Posterior cingulate gyrus (tissue), 11 donors: Measurements from ENCODE around the gene SIX4.

ENCODE experiments used
- DNase-seq, 10 donors: peaks; one replicate each; pipeline versions ENCODE4 v3.0.0 to v3.0.0-alpha.2; 2020 to 2021; ENCODE audit warnings: mixed read lengths in 3 of 10
- intact Hi-C: fragments of 100-400 bp; cut with DNase I; formaldehyde crosslinking; loops from one replicate; pipeline ENCODE4 v1.15.1; 2023

Gene SIX4

GRCh38 chr14:60722357-60723115, 1.6 kb downstream of the SIX4 start:
- intact Hi-C loops: no loop called here
- peak in 6 of 10 donors; percentile 4 to 81 (median 42) for DNase-seq

GRCh38 chr14:60722107-60722356, 2.1 kb downstream of the SIX4 start:
- intact Hi-C loops: no loop called here
- DNase-seq: no peak

- intact Hi-C loops: no loop called here
- DNase-seq: peak; percentile 14 to 90 (median 32)
Measured at GRCh38 chr14:60721326-60722106, 2.6 kb downstream of the SIX4 start.

DNA sequence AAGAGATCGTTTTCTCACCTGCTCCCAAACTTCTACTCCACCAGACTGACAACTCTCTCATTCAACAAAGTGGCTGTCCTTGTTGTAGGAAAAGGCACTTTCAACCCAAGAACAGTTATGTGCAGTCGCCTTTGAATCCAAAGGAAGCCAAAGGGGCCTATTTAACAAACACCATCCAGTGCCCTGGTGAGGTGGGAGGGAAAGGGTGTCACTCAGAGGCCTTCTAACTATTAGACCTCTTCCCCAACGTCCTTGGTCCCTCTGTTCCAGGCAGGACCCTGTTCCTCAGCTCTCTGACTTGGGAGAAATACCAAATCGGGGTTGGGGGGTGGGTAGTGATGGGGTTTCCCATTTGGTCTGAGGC, 3.2 kb downstream of the SIX4 start:
- no peak for DNase-seq
- intact Hi-C loops: no loop called here

- intact Hi-C loops: no loop called here
Measured at GRCh38 chr14:60720391-60720790, 3.8 kb downstream of the SIX4 start.

GRCh38 chr14:60713513-60713912, 10.6 kb downstream of the SIX4 start:
- no peak for DNase-seq
- intact Hi-C loops: no loop called here

More at GRCh38 chr14:60720391-60720790, 3.8 kb downstream of the SIX4 start:
- no peak for DNase-seq

GRCh38 chr14:60710494-60710893, 13.7 kb downstream of the SIX4 start:
- DNase-seq: no peak
- intact Hi-C loops: no loop called here

GRCh38 chr14:60707858-60708257, 16.3 kb downstream of the SIX4 start:
- intact Hi-C loops: no loop called here

DNA sequence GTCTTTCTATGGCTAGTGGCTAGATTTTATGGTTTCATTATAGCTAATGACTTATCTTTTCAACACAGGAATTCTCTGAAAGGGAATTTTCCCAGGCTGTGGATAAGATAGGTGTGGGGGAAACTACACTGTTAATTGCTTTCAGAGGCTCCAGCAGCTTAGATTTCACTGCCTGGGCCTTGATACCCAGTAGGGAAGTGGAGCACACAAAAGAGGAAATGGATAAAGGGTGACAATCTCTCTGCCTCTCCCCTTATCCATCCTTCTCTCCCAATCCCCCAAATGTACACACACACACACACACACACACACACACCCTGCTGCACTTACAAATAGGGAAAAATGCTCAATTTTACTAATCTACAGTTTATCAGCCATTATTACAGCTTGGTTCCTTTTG, 19.1 kb downstream of the SIX4 start:
- DNase-seq: no peak
- intact Hi-C loops: no loop called here

More at GRCh38 chr14:60707858-60708257, 16.3 kb downstream of the SIX4 start:
- no peak for DNase-seq

- DNase-seq: no peak
- intact Hi-C loops: no loop called here
Measured at GRCh38 chr14:60700598-60700997, 23.6 kb downstream of the SIX4 start.

DNA sequence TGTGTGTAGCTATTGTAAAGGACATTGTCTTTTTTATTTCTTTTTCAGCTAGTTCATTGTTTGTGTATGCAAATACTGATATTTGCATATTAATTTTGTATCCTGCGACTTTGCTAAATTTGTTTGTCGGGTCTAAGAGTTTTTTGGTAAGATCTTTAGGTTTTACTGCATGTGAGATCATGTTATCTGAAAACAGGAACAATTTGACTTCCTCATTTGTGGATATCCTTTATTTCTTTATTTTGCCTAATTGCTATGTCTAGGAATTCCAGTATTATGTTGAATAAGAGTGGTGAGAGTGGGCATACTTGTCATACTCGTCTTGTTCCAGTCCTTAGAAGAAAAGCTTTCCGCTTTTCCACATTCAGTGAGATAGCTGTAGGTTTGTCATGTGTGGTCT, 28.8 kb downstream of the SIX4 start:
- DNase-seq: no peak

GRCh38 chr14:60691383-60692113, 32.6 kb downstream of the SIX4 start:
- intact Hi-C loops: no loop called here
- DNase-seq: no peak

More for the DNA sequence above, 28.8 kb downstream of the SIX4 start:
- intact Hi-C loops: no loop called here

DNA sequence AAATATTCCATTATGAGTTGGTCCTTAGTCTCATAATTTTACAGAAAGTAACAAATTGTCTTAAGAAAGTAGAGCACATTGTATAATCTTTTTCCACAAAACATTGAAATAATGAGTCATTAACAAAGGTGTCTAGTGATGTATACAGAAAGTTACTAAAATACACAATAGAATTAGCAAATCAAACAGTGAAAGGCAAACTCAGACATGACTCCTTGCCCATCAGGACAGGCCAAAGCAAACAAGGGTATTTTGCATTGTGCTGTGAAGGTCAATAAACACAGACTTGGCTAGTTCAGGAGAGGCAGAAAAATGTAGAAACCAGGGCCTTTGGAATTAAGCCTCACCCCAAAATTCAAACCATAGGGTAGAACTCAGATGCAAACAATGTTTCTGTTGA, 37.3 kb downstream of the SIX4 start:
- DNase-seq: no peak

DNA sequence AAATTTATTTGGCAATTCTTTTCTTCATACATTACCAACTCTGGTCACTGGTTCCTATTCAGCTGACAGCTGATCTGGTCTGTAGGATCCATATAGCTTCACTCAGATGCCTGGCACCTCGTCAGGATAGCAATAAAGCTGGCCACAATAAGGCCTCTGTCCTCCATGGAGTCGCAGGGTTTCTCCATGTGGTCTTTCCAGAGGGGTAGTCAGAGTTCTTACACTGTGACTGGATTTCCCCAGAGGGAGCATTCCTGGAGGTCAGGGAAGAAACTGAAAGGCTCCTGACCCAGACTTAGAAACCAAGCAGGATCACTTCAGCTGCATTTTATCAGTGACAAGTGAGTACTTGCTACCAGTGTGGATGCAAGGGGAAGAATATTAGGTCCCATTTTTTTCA, 39.9 kb downstream of the SIX4 start:
- DNase-seq: no peak
- intact Hi-C loops: no loop called here

More for the DNA sequence above, 37.3 kb downstream of the SIX4 start:
- intact Hi-C loops: no loop called here

DNA sequence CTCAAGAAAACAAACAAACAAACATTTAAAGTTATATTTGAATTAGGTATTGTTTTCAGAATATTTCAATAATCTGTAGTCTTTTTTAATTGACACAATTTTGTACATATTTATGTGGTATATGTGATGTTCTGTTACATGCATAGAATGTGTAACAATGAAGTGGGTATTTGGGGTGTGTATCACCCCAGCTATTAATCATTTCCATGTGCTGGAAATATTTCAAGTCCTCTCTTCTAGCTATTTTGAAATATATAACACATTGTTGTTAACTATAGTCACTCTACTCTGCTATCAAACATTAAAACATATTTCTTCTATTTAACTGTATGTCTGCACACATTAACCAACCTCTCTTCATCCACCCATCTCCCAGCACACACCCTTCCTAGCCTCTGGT, 42.9 kb downstream of the SIX4 start:
- no peak for DNase-seq
- intact Hi-C loops: no loop called here

DNA sequence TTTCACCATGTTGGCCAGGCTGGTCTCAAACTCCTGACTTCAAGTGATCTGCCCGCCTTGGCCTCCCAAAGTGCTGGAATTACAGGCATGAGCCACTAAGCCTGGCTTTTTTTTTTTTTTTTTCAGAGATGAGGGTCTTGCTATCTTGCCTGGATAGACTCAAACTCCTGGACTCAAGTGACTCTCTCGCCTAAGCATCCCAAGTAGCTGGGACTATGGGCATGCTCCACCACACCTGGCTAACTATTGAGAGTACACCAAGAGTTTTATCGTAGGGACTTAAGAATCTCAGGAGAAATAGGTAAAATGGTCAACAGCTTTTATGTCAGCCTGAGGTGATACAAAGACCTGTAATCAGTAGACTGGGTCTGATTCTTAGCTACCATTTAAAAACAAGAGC, 43.6 kb downstream of the SIX4 start:
- intact Hi-C loops: no loop called here
- no peak for DNase-seq

- no peak for DNase-seq
- intact Hi-C loops: no loop called here
Measured at GRCh38 chr14:60679566-60680258, 44.4 kb downstream of the SIX4 start.

GRCh38 chr14:60677701-60678100, 46.5 kb downstream of the SIX4 start:
- intact Hi-C loops: no loop called here

GRCh38 chr14:60670989-60671388, 53.2 kb downstream of the SIX4 start:
- intact Hi-C loops: no loop called here
- no peak for DNase-seq

More at GRCh38 chr14:60677701-60678100, 46.5 kb downstream of the SIX4 start:
- no peak for DNase-seq

- DNase-seq: no peak
- intact Hi-C loops: no loop called here
Measured at GRCh38 chr14:60668431-60669112, 55.6 kb downstream of the SIX4 start.
